HEK293 (cell line): ENCODE data around the gene THAP5.

Source experiments
- BCL11A ChIP-seq: fragments of 450-650 bp; formaldehyde crosslinking; IDR thresholded peaks from 2 replicates; pipeline ENCODE4 v1.5.1; 2016; ENCODE audit warnings: low read depth, missing biosample characterization, missing genetic modification characterization
- MYNN ChIP-seq: fragments of 450-650 bp; formaldehyde crosslinking; IDR thresholded peaks from 2 replicates; pipeline ENCODE4 v1.5.1; 2016; ENCODE audit warnings: missing biosample characterization, missing genetic modification characterization, borderline replicate concordance
- ZFHX2 ChIP-seq: fragments of 450-650 bp; formaldehyde crosslinking; conservative IDR thresholded peaks from 2 replicates; pipeline ENCODE4 v1.5.1; 2016; ENCODE audit warnings: missing biosample characterization, missing genetic modification characterization
- ZNF274 ChIP-seq, 2 experiments: fragments of 200-500 bp in 1 of 2; fragments of 450-650 bp in 1 of 2; sonication (Bioruptor generic) in 1 of 2; formaldehyde crosslinking in 1 of 2; IDR thresholded peaks; 2 replicates each; pipeline versions ENCODE4 v1.5.1 to v1.6.1; 2014 to 2016; ENCODE audit warnings: borderline replicate concordance in 1 of 2, inconsistent platforms in 1 of 2, low read length in 1 of 2, missing biosample characterization in 1 of 2, missing genetic modification characterization in 1 of 2

DNA sequence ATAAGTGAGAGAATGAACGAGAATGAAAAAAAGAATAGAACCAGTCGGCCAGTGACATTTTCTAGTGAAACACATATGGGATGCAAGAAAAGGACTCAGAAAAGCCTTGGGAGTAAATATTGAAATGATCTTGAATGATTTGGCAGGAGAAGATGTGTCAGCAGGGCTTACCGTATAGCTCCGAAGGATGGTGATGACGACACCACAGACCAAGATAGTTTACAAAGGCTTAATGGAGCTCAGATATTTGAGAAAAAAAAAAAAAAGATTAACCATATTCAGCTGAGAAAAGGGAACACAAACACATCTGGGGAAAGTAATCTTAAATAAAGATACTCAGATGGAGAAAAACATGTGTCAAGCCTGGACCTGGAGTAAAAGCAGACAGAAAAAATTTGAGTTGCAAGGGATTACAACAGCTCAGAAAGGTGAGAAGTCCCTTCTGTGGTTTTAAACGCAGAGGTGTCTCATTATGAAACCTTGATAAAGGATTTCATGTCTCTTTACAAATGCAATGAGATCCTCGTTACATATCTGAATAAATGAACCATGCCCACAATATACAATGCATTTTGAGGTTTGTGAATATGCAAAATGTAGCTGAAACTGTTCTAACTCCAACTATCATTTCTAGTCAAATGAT, 36.2 kb upstream of the THAP5 start:
- TF ChIP-seq ZFHX2 (tag by site-specific recombination): no peak
- no peak for TF ChIP-seq MYNN (tag by site-specific recombination)
- TF ChIP-seq BCL11A (tag by site-specific recombination): no peak
- no peak for TF ChIP-seq ZNF274 (IDR thresholded peaks at IDR 0.05; ENCODE audit: low read length)
- no peak for TF ChIP-seq ZNF274 (tag by site-specific recombination; IDR thresholded peaks at IDR 0.05; ENCODE audit: borderline replicate concordance)
